NCI-H524 treated with DMSO at 0.1 percent for 48 hours (cell line): Measurements from ENCODE around the gene SGSH.

Experiments used
- DNase-seq: peaks from one replicate; lab custom pipeline; 2025; lab: John Stamatoyannopoulos, UW

SGSH gene

GRCh38 chr17:80183581-80184422 lies 36.3 kb downstream of the SGSH start:
- no peak for DNase-seq

GRCh38 chr17:80182845-80183223 lies 37.3 kb downstream of the SGSH start:
- DNase-seq = no peak

- no peak for DNase-seq
Observed at GRCh38 chr17:80182118-80182844, 37.9 kb downstream of the SGSH start.

- DNase-seq = no peak
Observed at GRCh38 chr17:80181431-80181830, 38.7 kb downstream of the SGSH start.

GRCh38 chr17:80180192-80180591 lies 39.9 kb downstream of the SGSH start:
- DNase-seq = no peak

- no peak for DNase-seq
Observed at GRCh38 chr17:80177986-80178595, 42.0 kb downstream of the SGSH start.

- DNase-seq = no peak
Observed at GRCh38 chr17:80176757-80177156, 43.4 kb downstream of the SGSH start.

GRCh38 chr17:80173916-80174315 lies 46.2 kb downstream of the SGSH start:
- no peak for DNase-seq

- no peak for DNase-seq
Observed at GRCh38 chr17:80173126-80173525, 47.0 kb downstream of the SGSH start.

- DNase-seq = no peak
Observed at GRCh38 chr17:80171681-80172080, 48.5 kb downstream of the SGSH start.

- DNase-seq = no peak
Observed at GRCh38 chr17:80169784-80170500, 50.2 kb downstream of the SGSH start, which contains the start of gene CARD14. CARD14 (plus strand) TSS chr17:80170030; CDS start chr17:80181439, 11,409 bp downstream.

- DNase-seq = no peak
Observed at GRCh38 chr17:80169107-80169506, 51.0 kb downstream of the SGSH start.

- no peak for DNase-seq
Observed at GRCh38 chr17:80168371-80168770, 51.8 kb downstream of the SGSH start.

- DNase-seq = no peak
Observed at GRCh38 chr17:80166446-80166845, 53.7 kb downstream of the SGSH start.

GRCh38 chr17:80164185-80164584 lies 55.9 kb downstream of the SGSH start:
- DNase-seq = no peak

- no peak for DNase-seq
Observed at GRCh38 chr17:80163336-80163735, 56.8 kb downstream of the SGSH start.

- DNase-seq = no peak
Observed at GRCh38 chr17:80160536-80160935, 59.6 kb downstream of the SGSH start.
